HG02981 (cell line): ENCODE measurements around the gene TUBB.
"Not testable (repeated sequence)": the region's sequence is repeated elsewhere in the genome, so short reads cannot be mapped to it uniquely, and the experiment has no call there.

Source experiments
- ATAC-seq: cut with Tn5 transposase; IDR thresholded peaks from one replicate; pipeline ENCODE4 v1.9.1; 2021; ENCODE audit warnings: mild to moderate bottlenecking, moderate library complexity; ENCODE audit not compliant: unreplicated experiment

Gene TUBB

DNA sequence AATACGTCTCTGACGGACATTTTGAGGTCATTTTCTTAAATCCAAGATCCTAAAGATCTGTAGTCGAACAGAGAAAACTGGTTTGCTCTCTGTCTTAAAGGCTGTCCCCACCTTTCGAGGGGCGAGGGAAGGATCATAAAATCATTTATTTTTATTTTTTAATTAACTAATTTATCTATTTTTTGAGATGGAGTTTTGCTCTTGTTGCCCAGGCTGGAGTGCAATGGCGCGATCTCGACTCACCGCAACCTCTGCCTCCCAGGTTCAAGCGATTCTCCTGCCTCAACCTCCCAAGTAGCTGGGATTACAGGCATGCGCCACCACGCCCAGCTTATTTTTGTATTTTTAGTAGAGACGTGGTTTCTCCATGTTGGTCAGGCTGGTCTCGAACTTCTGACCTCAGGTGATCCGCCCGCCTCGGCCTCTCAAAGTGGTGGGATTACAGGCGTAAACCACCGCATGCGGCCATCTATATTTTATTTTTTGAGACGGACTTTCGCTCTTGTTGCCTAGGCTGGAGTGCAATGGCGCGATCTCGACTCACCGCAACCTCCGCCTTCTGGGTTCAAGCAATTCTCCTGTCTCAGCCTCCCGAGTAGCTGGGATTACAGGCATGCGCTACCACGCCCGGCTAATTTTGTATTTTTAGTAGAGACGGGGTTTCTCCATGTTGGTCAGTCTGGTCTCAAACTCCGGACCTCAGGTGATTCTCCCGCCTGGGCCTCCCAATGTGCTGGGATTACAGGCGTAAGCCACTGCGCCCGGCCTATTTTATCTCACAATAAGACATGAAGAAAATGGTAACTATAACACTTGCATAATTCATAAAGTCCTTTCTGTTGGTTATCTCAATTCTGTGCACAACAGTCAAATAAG, 2.1 kb upstream of the TUBB start:
- ATAC-seq: not testable (repeated sequence)

DNA sequence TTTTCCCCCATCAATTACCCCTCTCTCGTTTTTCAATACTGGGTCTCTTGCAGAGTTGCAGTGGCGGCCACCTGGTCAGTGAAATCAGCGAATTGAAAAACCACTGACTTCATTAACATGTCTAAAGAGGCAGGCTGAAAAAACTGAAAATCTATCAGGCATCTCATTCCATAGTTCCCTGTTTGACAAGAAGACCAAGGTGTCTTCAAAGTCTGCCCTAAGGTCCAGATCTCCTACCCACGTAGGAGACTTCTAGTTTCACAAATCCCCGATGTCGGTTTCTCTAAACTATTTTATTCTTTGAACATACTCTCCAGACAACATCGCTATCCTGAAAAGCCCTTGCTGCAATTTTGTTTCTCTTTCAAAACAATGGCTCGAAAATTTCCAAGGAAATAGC, 796 bp upstream of the TUBB start:
- ATAC-seq: no peak

DNA sequence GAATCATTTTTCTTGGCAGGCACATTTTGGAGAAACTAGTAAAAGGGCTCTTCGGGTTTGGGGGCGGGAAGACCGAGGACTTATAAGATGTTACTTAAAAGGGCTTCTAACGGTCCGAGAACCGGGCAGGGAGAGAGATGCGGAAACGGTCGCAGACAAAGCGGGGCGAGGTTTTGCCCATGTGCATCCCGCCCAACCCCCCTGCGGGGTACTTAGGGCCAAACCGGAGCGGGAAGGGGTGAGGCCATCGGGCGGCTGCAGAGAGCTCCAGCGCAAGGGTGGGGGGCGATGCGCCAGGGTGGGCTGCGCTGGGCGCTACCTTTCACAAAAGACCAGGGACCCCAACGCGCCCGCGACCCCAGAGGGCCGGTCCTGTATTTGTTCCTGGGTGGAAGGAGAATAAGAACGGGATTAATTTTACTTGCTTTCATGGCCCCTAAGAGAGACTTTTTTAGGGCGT, 616 bp downstream of the TUBB start:
- no peak for ATAC-seq

DNA sequence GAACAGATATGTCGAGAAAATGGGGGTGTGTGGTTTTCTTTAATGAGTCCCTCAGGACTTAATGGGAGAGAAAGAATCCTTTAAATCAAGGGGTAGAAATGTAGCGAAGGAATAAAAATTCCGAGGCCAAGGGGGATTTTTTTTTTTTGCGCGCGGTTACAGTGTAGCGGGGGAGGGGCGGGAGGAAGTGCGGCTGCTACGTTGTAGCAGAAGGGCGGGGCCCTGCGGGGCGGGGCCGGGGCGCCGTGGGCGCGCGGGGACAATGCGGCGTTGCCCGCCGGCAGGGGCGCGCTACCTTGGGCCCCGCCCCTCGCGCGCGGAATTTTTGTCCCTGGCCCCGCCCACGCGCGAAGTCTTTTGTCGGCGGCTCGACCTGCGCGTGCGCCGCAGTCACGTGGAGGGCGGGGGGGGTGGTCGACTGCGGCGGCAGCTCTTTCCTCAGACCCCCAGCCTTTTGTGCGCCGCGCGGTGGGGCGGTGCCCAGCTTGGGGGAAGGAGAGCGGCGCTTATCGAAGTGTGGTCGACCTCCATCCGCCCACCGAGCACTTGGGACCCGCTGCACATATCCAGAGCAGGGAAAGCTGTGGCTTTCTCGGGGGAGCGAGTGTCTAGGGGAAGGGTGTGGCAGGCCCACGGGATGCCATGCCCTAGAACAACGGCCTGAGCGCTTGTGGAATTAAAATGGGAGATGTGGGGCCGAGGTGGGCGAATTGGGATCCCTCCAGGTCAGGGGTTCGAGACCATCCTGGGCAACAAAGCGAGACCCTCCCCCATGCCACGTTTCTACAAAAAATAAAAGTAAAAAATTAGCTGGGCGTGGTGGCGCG, 1.3 kb downstream of the TUBB start:
- ATAC-seq: no peak

DNA sequence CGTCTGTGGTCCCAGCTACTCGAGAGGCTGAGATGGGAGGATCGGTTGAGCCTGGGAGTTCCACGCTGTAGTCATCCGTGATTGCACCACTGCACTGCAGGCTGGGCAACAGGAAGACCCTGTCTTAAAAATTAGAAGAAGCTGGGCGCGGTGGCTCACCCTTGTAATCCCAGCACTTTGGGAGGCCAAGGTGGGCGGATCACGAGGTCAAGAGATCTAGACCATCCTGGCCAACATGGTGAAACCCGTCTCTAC, 1.8 kb downstream of the TUBB start:
- not testable (repeated sequence) for ATAC-seq

DNA sequence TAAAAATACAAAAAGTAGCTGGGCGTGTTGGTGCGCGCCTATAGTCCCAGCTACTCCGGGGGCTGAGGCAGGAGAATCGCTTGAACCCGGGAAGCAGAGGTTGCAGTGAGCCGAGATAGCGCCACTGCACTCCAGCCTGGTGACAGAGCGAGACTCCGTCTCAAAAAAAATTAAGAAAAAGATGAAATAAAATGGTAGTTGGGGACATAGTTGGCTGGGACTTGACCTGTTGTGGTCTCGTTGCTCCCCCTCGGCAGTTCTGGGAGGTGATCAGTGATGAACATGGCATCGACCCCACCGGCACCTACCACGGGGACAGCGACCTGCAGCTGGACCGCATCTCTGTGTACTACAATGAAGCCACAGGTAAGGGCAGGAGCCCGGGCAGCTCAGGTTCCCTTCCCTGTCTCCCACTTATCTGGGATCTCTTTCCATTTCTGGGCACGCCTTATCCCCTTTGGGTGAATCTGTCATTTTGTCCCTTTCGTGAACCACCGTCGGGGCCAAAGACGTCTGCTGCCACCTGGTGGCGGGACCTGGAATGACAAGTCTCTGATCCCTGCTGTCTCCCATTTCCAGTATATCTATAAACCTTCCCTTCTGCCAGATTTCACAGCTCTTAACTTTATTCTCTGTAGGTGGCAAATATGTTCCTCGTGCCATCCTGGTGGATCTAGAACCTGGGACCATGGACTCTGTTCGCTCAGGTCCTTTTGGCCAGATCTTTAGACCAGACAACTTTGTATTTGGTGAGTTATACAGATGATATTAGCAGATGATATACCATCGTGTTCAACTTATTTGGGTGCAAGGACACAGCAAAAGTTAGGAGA, 2.3 kb downstream of the TUBB start:
- ATAC-seq: no peak

DNA sequence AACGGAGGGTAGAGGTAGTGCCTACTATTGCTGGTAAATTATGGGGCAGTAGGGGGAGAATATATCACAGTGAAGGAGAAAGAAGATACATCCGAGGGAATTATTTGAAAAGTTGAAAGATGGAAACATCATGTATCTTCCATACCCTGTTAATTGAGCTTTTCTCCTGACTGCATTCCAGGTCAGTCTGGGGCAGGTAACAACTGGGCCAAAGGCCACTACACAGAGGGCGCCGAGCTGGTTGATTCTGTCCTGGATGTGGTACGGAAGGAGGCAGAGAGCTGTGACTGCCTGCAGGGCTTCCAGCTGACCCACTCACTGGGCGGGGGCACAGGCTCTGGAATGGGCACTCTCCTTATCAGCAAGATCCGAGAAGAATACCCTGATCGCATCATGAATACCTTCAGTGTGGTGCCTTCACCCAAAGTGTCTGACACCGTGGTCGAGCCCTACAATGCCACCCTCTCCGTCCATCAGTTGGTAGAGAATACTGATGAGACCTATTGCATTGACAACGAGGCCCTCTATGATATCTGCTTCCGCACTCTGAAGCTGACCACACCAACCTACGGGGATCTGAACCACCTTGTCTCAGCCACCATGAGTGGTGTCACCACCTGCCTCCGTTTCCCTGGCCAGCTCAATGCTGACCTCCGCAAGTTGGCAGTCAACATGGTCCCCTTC, 3.1 kb downstream of the TUBB start:
- ATAC-seq: not testable (repeated sequence)

DNA sequence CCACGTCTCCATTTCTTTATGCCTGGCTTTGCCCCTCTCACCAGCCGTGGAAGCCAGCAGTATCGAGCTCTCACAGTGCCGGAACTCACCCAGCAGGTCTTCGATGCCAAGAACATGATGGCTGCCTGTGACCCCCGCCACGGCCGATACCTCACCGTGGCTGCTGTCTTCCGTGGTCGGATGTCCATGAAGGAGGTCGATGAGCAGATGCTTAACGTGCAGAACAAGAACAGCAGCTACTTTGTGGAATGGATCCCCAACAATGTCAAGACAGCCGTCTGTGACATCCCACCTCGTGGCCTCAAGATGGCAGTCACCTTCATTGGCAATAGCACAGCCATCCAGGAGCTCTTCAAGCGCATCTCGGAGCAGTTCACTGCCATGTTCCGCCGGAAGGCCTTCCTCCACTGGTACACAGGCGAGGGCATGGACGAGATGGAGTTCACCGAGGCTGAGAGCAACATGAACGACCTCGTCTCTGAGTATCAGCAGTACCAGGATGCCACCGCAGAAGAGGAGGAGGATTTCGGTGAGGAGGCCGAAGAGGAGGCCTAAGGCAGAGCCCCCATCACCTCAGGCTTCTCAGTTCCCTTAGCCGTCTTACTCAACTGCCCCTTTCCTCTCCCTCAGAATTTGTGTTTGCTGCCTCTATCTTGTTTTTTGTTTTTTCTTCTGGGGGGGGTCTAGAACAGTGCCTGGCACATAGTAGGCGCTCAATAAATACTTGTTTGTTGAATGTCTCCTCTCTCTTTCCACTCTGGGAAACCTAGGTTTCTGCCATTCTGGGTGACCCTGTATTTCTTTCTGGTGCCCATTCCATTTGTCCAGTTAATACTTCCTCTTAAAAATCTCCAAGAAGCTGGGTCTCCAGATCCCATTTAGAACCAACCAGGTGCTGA, 3.9 kb downstream of the TUBB start:
- not testable (repeated sequence) for ATAC-seq

DNA sequence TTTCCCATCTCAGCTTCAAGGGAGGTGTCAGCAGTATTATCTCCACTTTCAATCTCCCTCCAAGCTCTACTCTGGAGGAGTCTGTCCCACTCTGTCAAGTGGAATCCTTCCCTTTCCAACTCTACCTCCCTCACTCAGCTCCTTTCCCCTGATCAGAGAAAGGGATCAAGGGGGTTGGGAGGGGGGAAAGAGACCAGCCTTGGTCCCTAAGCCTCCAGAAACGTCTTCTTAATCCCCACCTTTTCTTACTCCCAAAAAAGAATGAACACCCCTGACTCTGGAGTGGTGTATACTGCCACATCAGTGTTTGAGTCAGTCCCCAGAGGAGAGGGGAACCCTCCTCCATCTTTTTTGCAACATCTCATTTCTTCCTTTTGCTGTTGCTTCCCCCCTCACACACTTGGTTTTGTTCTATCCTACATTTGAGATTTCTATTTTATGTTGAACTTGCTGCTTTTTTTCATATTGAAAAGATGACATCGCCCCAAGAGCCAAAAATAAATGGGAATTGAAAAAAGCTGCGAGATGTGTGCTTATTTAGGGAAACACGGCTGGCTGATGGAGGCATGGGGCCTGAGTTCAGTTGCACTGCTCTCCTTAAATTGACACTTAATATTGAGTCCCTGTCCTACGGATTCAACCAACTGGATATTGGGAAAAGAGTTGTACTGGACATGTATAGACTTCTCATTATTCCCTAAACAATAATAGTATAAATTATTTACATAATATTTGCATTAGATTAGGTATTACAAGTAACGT, 4.9 kb downstream of the TUBB start:
- ATAC-seq: no peak

DNA sequence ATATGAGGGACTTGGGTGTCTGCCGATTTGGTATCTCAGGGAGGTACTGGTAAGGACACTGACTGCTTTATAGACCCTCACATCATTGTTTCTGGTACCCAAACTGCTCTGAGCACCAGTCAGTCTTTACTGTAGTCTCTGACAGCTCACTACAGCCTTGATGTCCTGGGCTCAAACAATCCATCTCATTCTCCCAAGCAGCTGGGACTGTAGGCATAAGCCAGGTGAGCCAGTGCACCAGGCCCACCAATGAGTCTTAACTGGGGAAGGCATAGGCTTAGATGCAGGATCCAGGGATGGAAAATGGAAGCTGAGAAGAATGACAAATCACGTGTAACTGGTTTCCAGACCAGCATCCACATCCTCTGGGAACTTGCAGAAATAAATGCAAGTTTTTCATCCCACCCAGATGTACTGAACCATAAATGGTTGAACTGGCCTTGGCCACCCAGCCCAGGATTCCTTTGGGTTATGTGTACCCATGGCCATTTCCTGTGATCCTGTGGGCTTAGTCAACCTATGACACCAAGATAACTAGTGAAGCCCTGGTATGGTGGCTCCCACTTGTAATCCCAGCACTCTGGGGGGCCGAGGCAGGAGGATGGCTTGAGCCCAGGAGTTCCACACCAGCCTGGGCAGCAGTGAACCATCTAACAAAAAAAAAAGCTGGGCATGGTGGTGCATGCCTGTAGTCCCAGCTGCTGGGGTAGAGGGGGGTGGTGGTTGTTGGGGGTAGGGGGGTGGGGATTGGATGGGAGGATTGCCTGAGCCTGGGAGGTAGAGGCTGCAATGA, 5.8 kb downstream of the TUBB start:
- no peak for ATAC-seq

DNA sequence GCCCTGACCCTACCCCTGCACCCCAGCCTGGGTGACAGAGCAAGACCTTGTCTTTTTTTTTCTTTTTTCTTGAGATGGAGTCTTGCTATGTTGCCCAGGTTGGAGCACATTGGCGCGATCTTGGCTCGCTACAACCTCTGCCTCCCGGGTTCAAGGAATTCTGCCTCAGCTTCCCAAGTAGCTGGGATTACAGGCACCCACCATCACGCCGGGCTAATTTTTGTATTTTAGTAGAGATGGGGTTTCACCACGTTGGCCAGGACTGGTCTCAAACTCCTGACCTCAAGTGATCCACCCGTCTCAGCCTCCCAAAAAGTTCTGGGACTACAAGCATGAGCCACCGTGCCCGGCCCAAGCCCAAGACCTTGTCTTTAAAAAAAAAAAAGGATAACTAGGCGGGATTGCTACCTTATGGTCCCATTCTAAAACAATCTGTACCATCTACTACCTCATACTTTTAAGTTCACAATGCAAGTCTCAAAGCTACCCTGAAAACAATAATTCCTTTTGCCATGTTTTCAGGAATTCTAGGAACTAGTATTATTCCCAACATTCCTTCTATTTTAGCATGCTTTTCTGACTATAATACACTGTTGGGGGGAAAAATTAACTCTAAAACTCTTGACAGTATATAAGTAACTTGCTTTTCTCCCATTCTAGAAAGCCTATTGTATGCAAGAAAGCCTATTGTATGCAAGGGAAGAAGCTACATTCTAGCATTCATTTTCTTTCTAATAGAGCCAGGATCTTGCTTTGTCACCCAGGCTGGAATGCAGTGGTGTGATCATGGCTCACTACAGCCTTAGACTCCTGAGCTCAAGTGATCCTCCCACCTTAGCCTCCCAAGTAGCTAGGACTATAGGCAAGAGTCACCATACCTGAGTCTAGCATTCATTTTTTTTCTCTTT, 6.6 kb downstream of the TUBB start:
- no peak for ATAC-seq

DNA sequence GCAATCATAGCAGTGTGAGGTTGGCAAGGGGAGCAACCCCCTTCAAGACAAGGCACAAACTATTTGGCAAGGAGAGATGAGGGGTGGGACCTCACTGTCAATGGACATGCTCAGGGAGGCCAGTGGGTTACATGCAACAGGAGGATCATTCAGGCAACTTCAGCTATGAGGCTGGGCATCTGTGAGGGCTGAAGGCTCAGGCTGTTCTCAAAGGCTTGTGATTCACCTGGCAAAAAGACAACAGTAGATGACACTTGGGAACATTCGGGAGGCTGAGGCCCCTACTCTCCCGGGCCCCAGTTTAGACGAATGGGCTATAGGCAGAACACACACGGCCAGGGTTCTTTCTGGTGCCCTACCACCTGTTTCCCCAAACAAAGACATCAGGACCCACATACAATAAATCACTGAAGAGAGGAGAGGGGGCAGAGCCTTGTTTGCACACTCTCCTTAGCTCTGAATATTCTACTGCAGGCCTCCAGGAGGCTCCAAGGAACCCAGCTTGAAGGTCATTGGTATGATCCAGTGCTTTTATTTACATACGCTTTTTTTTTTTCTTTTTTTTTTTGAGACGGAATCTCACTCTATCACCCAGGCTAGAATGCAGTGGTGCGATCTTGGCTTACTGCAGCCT, 7.9 kb downstream of the TUBB start:
- ATAC-seq: no peak

DNA sequence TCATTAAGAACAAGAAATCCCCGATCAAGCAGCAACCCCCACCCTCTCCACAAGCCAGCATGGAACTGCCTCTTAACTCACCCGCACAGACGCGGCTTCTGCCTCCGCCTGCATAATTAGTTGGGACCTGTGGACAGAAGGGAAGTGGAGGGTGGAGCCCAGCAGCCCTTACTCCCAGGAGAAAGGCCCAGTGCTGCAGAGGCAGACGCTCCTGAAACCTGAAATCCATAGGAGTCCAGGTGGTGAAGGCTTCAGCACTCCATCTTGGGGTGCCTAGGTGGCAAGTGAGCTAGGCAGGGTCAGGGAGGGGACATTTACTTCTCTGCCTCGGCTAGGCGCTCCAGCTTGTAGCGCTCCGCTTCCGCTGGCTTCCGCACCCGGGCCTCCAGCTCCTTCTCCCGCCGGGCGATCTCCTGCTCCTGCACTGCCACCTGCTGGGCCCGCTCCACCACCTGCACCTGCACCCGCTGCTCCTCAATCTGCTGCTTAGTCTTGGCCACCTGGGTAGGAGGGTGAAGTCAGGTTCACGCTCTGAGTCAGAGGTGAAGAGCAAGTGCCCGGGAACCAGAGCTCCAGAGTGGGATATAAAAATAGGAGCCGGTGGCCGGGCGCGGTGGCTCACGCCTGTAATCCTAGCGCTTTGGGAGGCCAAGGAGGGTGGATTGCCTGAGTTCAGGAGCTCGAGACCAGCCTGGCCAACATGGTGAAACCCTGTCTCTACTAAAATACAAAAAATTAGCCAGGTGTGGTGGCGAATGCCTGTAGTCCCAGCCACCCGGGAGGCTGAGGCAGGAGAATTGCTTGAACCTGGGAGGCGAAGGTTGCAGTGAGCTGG, 10.7 kb downstream of the TUBB start:
- ATAC-seq: no peak

DNA sequence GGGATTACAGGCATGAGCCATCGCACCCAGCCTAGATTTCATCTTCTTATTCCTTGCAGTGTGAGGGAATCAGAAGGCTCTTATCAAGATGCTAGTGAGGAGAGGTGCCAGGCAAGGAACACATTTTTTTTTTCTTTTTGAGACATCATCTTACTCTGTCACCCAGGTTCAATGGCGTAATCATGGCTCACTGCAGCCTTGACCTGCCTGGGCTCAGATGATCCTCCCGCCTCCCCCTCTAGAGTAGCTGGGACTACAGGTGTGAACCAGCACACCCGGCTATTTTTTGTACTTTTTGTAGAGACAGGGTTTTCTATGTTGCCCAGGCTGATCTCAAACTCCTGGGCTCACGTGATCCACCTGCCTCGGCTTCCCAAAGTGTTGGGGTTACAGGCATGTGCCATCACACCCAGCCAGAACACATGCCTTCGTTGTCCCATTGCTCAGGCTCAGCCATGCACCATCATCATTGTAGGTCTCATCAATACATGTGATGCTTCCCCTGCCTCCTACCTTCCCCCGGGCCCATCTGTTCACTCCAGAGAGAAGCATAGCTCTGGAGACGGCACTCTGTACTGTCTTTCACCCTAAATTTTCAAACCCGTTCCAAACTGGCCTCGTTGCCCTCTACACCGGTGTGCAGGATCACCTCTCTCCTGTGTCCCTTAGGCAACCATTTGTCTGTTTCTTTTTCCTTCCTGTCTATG, 12.2 kb downstream of the TUBB start:
- ATAC-seq: no peak

DNA sequence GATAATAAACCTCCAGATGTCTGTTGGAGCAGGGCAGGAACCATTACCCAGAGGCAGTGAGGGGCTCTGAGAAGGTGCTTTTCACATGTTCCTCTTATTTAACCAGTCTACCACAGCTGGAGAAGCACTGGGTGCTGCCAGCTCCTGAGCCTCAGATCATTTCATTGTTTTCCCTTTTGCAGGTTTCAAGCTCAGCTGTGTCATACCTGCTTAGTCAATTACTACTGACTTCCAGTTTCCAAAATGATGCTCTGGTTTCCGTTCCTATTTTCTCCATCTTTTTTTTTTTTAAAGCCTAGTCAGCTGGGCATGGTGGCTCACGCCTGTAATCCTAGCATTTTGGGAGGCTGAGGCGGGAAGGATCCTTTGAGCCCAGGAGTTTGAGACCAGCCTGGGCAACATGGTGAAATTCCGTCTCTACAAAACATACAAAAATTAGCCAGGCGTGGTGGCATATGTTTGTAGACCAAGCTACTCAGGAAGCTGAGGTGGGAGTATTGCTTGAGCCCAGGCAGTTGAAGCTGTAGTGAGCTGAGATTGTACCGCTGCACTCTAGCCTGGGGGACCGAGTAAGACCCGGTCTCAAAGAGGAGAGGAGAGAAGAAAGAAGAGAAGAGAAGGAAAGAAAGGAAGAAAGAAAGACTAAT, 15.6 kb downstream of the TUBB start:
- ATAC-seq: peak; percentile 36
